ENCODE measurements around the gene MAST4. TPM values are rescaled to one million over a fixed set of nuclear protein-coding genes. Genes with fewer than 3 reads are reported as not detected.

Gene MAST4
- total RNA-seq, 1 donor: 23.2 TPM

- no peak overlapping the region for H3K4me3 ChIP-seq (ENCODE audit: low read depth, low read length)
- no peak for DNase-seq (ENCODE audit: low read depth)
- TF ChIP-seq CTCF (IDR thresholded peaks at IDR 0.05; ENCODE audit: insufficient read depth, low read length): no peak
Observed at GRCh38 chr5:66802941-66803340, 206.7 kb downstream of the MAST4 start.

- no peak for DNase-seq (ENCODE audit: low read depth)
- no peak for TF ChIP-seq CTCF (IDR thresholded peaks at IDR 0.05; ENCODE audit: insufficient read depth, low read length)
- H3K4me3 ChIP-seq (ENCODE audit: low read depth, low read length): no peak overlapping the region
Observed at GRCh38 chr5:66805514-66806430, 209.6 kb downstream of the MAST4 start.

- H3K4me3 ChIP-seq (ENCODE audit: low read depth, low read length): no peak overlapping the region
- peak; percentile 65 for TF ChIP-seq CTCF (IDR thresholded peaks at IDR 0.05; ENCODE audit: insufficient read depth, low read length)
- peak; percentile 65 for DNase-seq (ENCODE audit: low read depth)
Observed at GRCh38 chr5:66807743-66808142, 211.6 kb downstream of the MAST4 start.

GRCh38 chr5:66808663-66809062, 212.5 kb downstream of the MAST4 start:
- H3K4me3 ChIP-seq (ENCODE audit: low read depth, low read length): no peak overlapping the region
- no peak for DNase-seq (ENCODE audit: low read depth)
- no peak for TF ChIP-seq CTCF (IDR thresholded peaks at IDR 0.05; ENCODE audit: insufficient read depth, low read length)

GRCh38 chr5:66810151-66810550, 214.0 kb downstream of the MAST4 start:
- H3K4me3 ChIP-seq (ENCODE audit: low read depth, low read length): no peak overlapping the region
- no peak for DNase-seq (ENCODE audit: low read depth)
- TF ChIP-seq CTCF (IDR thresholded peaks at IDR 0.05; ENCODE audit: insufficient read depth, low read length): no peak

GRCh38 chr5:66810848-66811261, 214.7 kb downstream of the MAST4 start:
- no peak overlapping the region for H3K4me3 ChIP-seq (ENCODE audit: low read depth, low read length)
- no peak for TF ChIP-seq CTCF (IDR thresholded peaks at IDR 0.05; ENCODE audit: insufficient read depth, low read length)
- no peak for DNase-seq (ENCODE audit: low read depth)

Data from fibroblast of the aortic adventitia (primary cell).